IMR-90 (cell line): ENCODE data around the gene PLA2G4B. TPM values are rescaled to one million over a fixed set of nuclear protein-coding genes. Genes with fewer than 3 reads are reported as not detected.

Experiments
- ATAC-seq: fragments of 200-7000 bp; cut with Tn5 transposase; 2 replicates; pipeline ENCODE4 v1.9.1; 2020; ENCODE audit warnings: low read depth, mild to moderate bottlenecking, moderate library complexity
- BruUV-seq: library from RNA; stranded (reverse); fragments of 400-500 nt; replicated peaks from 2 replicates; lab custom pipeline; 2021; lab: Mats Ljungman, UMichigan
- CTCF ChIA-PET: fragments of 300-600 bp; formaldehyde crosslinking; extraction: SDS; loops from one replicate; lab custom pipeline; 2021; ENCODE audit warnings: antibody characterized with exemption; lab: Yijun Ruan, JAX
- POLR2A ChIA-PET: fragments of 300-600 bp; sonication (Branson Sonifier 250); formaldehyde crosslinking; loops from one replicate; lab custom pipeline; 2022; ENCODE audit warnings: antibody characterized with exemption; ENCODE audit not compliant: unreplicated experiment; lab: Charles Lee
- DNase-seq: peaks from one replicate; pipeline ENCODE4 v3.0.0; 2013
- H2AFZ ChIP-seq: replicated peaks from 2 replicates; pipeline ENCODE3; 2013; ENCODE audit warnings: low read length, mild to moderate bottlenecking; ENCODE audit not compliant: poor library complexity
- H2AK5ac ChIP-seq: 2 replicates; pipeline ENCODE4 v1.6.1; 2013; ENCODE audit warnings: low read depth, low read length, inconsistent platforms
- H2AK9ac ChIP-seq: replicated peaks from 2 replicates; pipeline ENCODE3; 2013; ENCODE audit warnings: mild to moderate bottlenecking, low read depth, low read length, moderate library complexity; ENCODE audit not compliant: poor library complexity
- H2BK120ac ChIP-seq: 2 replicates; pipeline ENCODE4 v1.6.1; 2013; ENCODE audit warnings: low read depth, low read length, inconsistent platforms
- H2BK15ac ChIP-seq: 3 replicates; pipeline ENCODE4 v1.6.1; 2013; ENCODE audit warnings: low read depth, low read length, inconsistent platforms
- H2BK20ac ChIP-seq: 2 replicates; pipeline ENCODE4 v1.6.1; 2013; ENCODE audit warnings: low read depth, mild to moderate bottlenecking, inconsistent platforms, low read length, moderate library complexity
- H2BK5ac ChIP-seq: 2 replicates; pipeline ENCODE4 v1.6.1; 2013; ENCODE audit warnings: mild to moderate bottlenecking, low read depth, low read length, inconsistent platforms; ENCODE audit not compliant: poor library complexity, severe bottlenecking
- H3K14ac ChIP-seq: replicated peaks from 2 replicates; pipeline ENCODE4 v1.6.1; 2013; ENCODE audit warnings: low read depth, low read length, inconsistent platforms
- H3K18ac ChIP-seq: 2 replicates; pipeline ENCODE4 v1.6.1; 2013; ENCODE audit warnings: low read depth, low read length, control low read depth
- H3K23ac ChIP-seq: 2 replicates; pipeline ENCODE4 v1.6.1; 2013; ENCODE audit warnings: low read depth, low read length, inconsistent platforms
- H3K27ac ChIP-seq: 2 replicates; pipeline ENCODE4 v1.5.1; 2013; ENCODE audit warnings: mild to moderate bottlenecking, control low read depth, low read length; ENCODE audit not compliant: insufficient read depth
- H3K27me3 ChIP-seq: 2 replicates; pipeline ENCODE4 v1.6.1; 2013; ENCODE audit warnings: low read length; ENCODE audit not compliant: control insufficient read depth, insufficient read depth
- H3K36me3 ChIP-seq: 2 replicates; pipeline ENCODE4 v1.6.1; 2013; ENCODE audit warnings: low read length, mixed read lengths; ENCODE audit not compliant: control insufficient read depth, insufficient read depth
- H3K4ac ChIP-seq: 2 replicates; pipeline ENCODE4 v1.6.1; 2013; ENCODE audit warnings: low read depth, low read length, inconsistent platforms
- H3K4me1 ChIP-seq: 2 replicates; pipeline ENCODE4 v1.6.1; 2013; ENCODE audit warnings: low read length, mixed read lengths; ENCODE audit not compliant: control insufficient read depth, insufficient read depth
- H3K4me2 ChIP-seq: 2 replicates; pipeline ENCODE4 v1.6.1; 2013; ENCODE audit warnings: low read depth, mild to moderate bottlenecking, control low read depth, low read length, moderate library complexity
- H3K4me3 ChIP-seq: 2 replicates; pipeline ENCODE4 v1.5.1; 2013; ENCODE audit warnings: low read depth, mild to moderate bottlenecking, control low read depth, low read length, moderate library complexity; ENCODE audit not compliant: insufficient read depth
- H3K56ac ChIP-seq: 2 replicates; pipeline ENCODE4 v1.6.1; 2013; ENCODE audit warnings: low read length, inconsistent platforms; ENCODE audit not compliant: insufficient read depth; ENCODE audit errors: extremely low read depth
- H3K79me1 ChIP-seq, 2 experiments: 2 replicates each; pipeline ENCODE4 v1.6.1; 2013; ENCODE audit warnings: low read length in 2 of 2, inconsistent platforms in 1 of 2, low read depth in 1 of 2
- H3K9ac ChIP-seq: 2 replicates; pipeline ENCODE4 v1.6.1; 2013; ENCODE audit warnings: low read depth, low read length, control low read depth
- H3K9me1 ChIP-seq: 2 replicates; pipeline ENCODE4 v1.6.1; 2013; ENCODE audit warnings: low read length, inconsistent platforms; ENCODE audit not compliant: insufficient read depth
- H3K9me3 ChIP-seq: 2 replicates; pipeline ENCODE4 v1.6.1; 2013; ENCODE audit warnings: low read length; ENCODE audit not compliant: control insufficient read depth, insufficient read depth
- H4K20me1 ChIP-seq: 2 replicates; pipeline ENCODE4 v1.6.1; 2013; ENCODE audit warnings: low read length, inconsistent platforms; ENCODE audit not compliant: insufficient read depth
- H4K5ac ChIP-seq: 2 replicates; pipeline ENCODE4 v1.6.1; 2013; ENCODE audit warnings: mild to moderate bottlenecking, low read depth, low read length, control low read depth
- H4K8ac ChIP-seq, 2 experiments: 2 replicates each; pipeline ENCODE4 v1.6.1; 2013; ENCODE audit warnings: low read depth in 2 of 2, low read length in 2 of 2, control low read depth in 1 of 2, inconsistent platforms in 1 of 2
- H4K91ac ChIP-seq: 2 replicates; pipeline ENCODE4 v1.6.1; 2013; ENCODE audit warnings: low read depth, low read length, inconsistent platforms; ENCODE audit not compliant: insufficient read depth
- BHLHE40 ChIP-seq: fragments of 150-350 bp; IDR thresholded peaks from 2 replicates; pipeline ENCODE4 v1.6.1; 2016; ENCODE audit warnings: mild to moderate bottlenecking, low read depth, low read length
- CEBPB ChIP-seq: IDR thresholded peaks from 2 replicates; pipeline ENCODE4 v1.6.1; 2012; ENCODE audit warnings: low read depth, low read length, improper control_type of control experiment
- MAFK ChIP-seq: IDR thresholded peaks from 2 replicates; pipeline ENCODE4 v1.6.1; 2012; ENCODE audit warnings: low read depth, low read length, improper control_type of control experiment
- MAZ ChIP-seq: IDR thresholded peaks from 2 replicates; pipeline ENCODE4 v1.6.1; 2012; ENCODE audit warnings: low read depth, mild to moderate bottlenecking, low read length, improper control_type of control experiment, moderate library complexity, borderline replicate concordance
- MXI1 ChIP-seq: IDR thresholded peaks from 2 replicates; pipeline ENCODE4 v1.6.1; 2012; ENCODE audit warnings: low read depth, mild to moderate bottlenecking, low read length, moderate library complexity, borderline replicate concordance
- NFE2L2 ChIP-seq: fragments of 150-350 bp; IDR thresholded peaks from 2 replicates; pipeline ENCODE4 v1.6.1; 2016; ENCODE audit warnings: low read depth, mild to moderate bottlenecking, low read length
- RFX5 ChIP-seq: IDR thresholded peaks from 2 replicates; pipeline ENCODE4 v1.8.0; 2012; ENCODE audit warnings: low read depth, mild to moderate bottlenecking, low read length, moderate library complexity
- SMC3 ChIP-seq: fragments of 150-350 bp; IDR thresholded peaks from 2 replicates; pipeline ENCODE4 v1.6.1; 2016; ENCODE audit warnings: low read depth, mild to moderate bottlenecking, antibody characterized with exemption, low read length, moderate library complexity
- WGBS, 2 experiments: methylation state at CpG; one replicate each; pipeline versions ENCODE4 v1.1.5 to v1.1.7; 2013; ENCODE audit warnings: missing lambda C conversion rate in 2 of 2; ENCODE audit not compliant: insufficient read length in 1 of 2; ENCODE audit errors: extremely low coverage in 2 of 2; 5-methylcytosine and 5-hydroxymethylcytosine counted together
- dilution Hi-C: fragments of 300-500 bp; cut with HindIII; formaldehyde crosslinking; loops from one replicate; pipeline ENCODE4 v1.14.3; 2018; ENCODE audit warnings: low sequenced_read_pairs; ENCODE audit not compliant: unreplicated experiment
- in situ Hi-C: fragments of 300-500 bp; cut with MboI; formaldehyde crosslinking; loops from 3 replicates; pipeline ENCODE4 v1.14.3; 2019; ENCODE audit warnings: low sequenced_read_pairs, inconsistent platforms, mixed read lengths
- intact Hi-C: fragments of 100-400 bp; cut with micrococcal nuclease; formaldehyde crosslinking; loops from 2 replicates; pipeline ENCODE4 v1.10.0; 2022
- polyA plus RNA-seq, 3 experiments: library from polyadenylated mRNA; depleted of rRNA; stranded (reverse); fragments of >200 nt; gene quantifications; 2 replicates each; pipeline ENCODE4 v1.2.3, GENCODE V29; 2012; ENCODE audit warnings: low replicate concordance in 1 of 3
- total RNA-seq: library from RNA; depleted of rRNA; stranded (reverse); fragments of >200 nt; gene quantifications from 2 replicates; pipeline ENCODE4 v1.2.3, GENCODE V29; 2012
- TF ChIP-seq, protein P1 (sequence below): conservative IDR thresholded peaks from 2 replicates; pipeline ENCODE4 v1.5.1; 2012; ENCODE audit warnings: mild to moderate bottlenecking, low read depth, low read length, improper control_type of control experiment
- TF ChIP-seq, protein P2 (sequence below): fragments of 150-350 bp; IDR thresholded peaks from 2 replicates; pipeline ENCODE4 v1.6.1; 2016; ENCODE audit warnings: low read depth, mild to moderate bottlenecking, low read length, moderate library complexity, borderline replicate concordance
- TF ChIP-seq, protein P3 (sequence below): fragments of 150-350 bp; IDR thresholded peaks from 2 replicates; pipeline ENCODE4 v1.6.1; 2017; ENCODE audit warnings: mild to moderate bottlenecking, antibody characterized with exemption, low read length, low read depth

Gene PLA2G4B
- total and polyA plus RNA-seq, 2 of the 4 experiments (the other 2 are of a cell fraction), result 0.18 to 3.1 TPM

DNA sequence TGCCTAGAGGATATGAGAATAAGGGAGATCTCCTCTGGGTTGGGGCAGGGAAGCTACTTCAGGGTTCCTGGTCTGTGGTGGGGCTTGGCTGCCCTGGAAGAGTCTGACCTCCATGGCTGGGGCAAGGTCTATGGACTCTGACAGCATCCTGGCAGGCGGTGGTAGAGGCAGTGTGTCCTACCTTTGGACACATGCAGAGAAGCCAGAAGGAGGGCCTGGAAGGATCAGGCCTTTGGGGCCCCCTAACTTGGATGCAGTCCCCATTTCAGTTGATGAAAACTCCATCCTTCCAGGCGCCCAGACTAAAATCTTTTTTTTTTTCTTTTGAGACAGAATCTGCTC is 44.8 kb downstream of the PLA2G4B start:
- H3K4ac ChIP-seq, result no peak overlapping the region
- dilution Hi-C loops (no loop called here), in situ Hi-C loops (no loop called here), intact Hi-C loops (no loop called here)
- no peak overlapping the region for H3K4me3 ChIP-seq
- TF ChIP-seq, protein P1, sequence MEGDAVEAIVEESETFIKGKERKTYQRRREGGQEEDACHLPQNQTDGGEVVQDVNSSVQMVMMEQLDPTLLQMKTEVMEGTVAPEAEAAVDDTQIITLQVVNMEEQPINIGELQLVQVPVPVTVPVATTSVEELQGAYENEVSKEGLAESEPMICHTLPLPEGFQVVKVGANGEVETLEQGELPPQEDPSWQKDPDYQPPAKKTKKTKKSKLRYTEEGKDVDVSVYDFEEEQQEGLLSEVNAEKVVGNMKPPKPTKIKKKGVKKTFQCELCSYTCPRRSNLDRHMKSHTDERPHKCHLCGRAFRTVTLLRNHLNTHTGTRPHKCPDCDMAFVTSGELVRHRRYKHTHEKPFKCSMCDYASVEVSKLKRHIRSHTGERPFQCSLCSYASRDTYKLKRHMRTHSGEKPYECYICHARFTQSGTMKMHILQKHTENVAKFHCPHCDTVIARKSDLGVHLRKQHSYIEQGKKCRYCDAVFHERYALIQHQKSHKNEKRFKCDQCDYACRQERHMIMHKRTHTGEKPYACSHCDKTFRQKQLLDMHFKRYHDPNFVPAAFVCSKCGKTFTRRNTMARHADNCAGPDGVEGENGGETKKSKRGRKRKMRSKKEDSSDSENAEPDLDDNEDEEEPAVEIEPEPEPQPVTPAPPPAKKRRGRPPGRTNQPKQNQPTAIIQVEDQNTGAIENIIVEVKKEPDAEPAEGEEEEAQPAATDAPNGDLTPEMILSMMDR, result no peak
- TF ChIP-seq, protein P2, sequence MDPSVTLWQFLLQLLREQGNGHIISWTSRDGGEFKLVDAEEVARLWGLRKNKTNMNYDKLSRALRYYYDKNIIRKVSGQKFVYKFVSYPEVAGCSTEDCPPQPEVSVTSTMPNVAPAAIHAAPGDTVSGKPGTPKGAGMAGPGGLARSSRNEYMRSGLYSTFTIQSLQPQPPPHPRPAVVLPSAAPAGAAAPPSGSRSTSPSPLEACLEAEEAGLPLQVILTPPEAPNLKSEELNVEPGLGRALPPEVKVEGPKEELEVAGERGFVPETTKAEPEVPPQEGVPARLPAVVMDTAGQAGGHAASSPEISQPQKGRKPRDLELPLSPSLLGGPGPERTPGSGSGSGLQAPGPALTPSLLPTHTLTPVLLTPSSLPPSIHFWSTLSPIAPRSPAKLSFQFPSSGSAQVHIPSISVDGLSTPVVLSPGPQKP, result no peak
- TF ChIP-seq SMC3 (no peak), MXI1 (no peak), CEBPB (no peak), BHLHE40 (no peak), MAZ (no peak), NFE2L2 (no peak), RFX5 (no peak), MAFK (no peak)
- TF ChIP-seq, protein P3, sequence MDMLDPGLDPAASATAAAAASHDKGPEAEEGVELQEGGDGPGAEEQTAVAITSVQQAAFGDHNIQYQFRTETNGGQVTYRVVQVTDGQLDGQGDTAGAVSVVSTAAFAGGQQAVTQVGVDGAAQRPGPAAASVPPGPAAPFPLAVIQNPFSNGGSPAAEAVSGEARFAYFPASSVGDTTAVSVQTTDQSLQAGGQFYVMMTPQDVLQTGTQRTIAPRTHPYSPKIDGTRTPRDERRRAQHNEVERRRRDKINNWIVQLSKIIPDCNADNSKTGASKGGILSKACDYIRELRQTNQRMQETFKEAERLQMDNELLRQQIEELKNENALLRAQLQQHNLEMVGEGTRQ, result no peak
- 0 out of 2 replicates have a peak, but pooled peaks cover 2% of the 10 kb centered on the region for H3K4me1 ChIP-seq
- H4K8ac ChIP-seq, result no peak overlapping the region
- no peak overlapping the region for H3K9ac ChIP-seq
- POLR2A ChIA-PET, result no interaction called here
- no peak overlapping the region for H2AFZ ChIP-seq
- CTCF ChIA-PET, result interaction anchor here (1.6 kb wide), 1 partner anchor 11 kb away, joined by 4 read pairs; no protein-coding TSS in a partner anchor
- no peaks in the 10 kb centered on the region for H3K36me3 ChIP-seq
- DNase-seq, result no peak
- BruUV-seq, result no TSS peak
- no peaks in the 10 kb centered on the region for H3K9me3 ChIP-seq
- peaks cover 2% of the 10 kb centered on the region; the same call in 1 of the 2 replicates for H3K9me1 ChIP-seq
- H3K27me3 ChIP-seq, result peaks cover 30% of the 10 kb centered on the region
- no peak overlapping the region for H3K14ac ChIP-seq
- no peak overlapping the region for H3K18ac ChIP-seq
- no peak overlapping the region for H3K4me2 ChIP-seq
- no peaks in the 10 kb centered on the region for H3K79me1 ChIP-seq
- H2BK120ac ChIP-seq, result no peak overlapping the region
- H3K23ac ChIP-seq, result no peak overlapping the region
- no peak overlapping the region for H4K91ac ChIP-seq
- H3K27ac ChIP-seq, result no peak overlapping the region
- no peak overlapping the region for H2AK9ac ChIP-seq
- H2AK5ac ChIP-seq, result no peak overlapping the region
- H4K20me1 ChIP-seq, result peaks cover 9% of the 10 kb centered on the region; the same call in 1 of the 2 replicates
- no peak for ATAC-seq
- H2BK20ac ChIP-seq, result no peak overlapping the region
- H3K56ac ChIP-seq, result no peak overlapping the region
- H2BK15ac ChIP-seq, result no peak overlapping the region
- no peak overlapping the region for H4K5ac ChIP-seq
- no CpG with 5 or more reads among the region's 2 CpGs for WGBS, 2 experiments
- H2BK5ac ChIP-seq, result no peak overlapping the region
